Spleen (tissue), 7 donors: ENCODE data around the gene DLG2.

Source experiments
- POLR2A ChIP-seq, 3 donors: fragments of 450-650 bp; IDR thresholded peaks; one replicate each; pipeline ENCODE4 v1.5.1; 2017; ENCODE audit warnings: antibody characterized with exemption in 3 of 3, mild to moderate bottlenecking in 1 of 3
- TF ChIP-seq, protein P1 (sequence below), 11 experiments: fragments of 200-600 bp in 7 of 11; fragments of 450-650 bp in 4 of 11; sonication (generic) in 4 of 11; IDR thresholded peaks in 8 of 11; conservative IDR thresholded peaks in 3 of 11; 1 replicate in 7 of 11; 2 replicates in 4 of 11; pipeline versions ENCODE4 v1.4.0 to v1.8.0; 2016 to 2021; ENCODE audit warnings: antibody characterized with exemption in 11 of 11, inconsistent platforms in 4 of 11, mild to moderate bottlenecking in 1 of 11
- donor health status: DM: no; HTN: no; CAD: no; lungs with moderate emphysema.
- donor health status: DM: no; HTN: no; CAD: no.
- donor health status: DM: no; HTN: no; CAD: no.

- no peak for TF ChIP-seq POLR2A (IDR thresholded peaks at IDR 0.05)
- TF ChIP-seq, protein P1, sequence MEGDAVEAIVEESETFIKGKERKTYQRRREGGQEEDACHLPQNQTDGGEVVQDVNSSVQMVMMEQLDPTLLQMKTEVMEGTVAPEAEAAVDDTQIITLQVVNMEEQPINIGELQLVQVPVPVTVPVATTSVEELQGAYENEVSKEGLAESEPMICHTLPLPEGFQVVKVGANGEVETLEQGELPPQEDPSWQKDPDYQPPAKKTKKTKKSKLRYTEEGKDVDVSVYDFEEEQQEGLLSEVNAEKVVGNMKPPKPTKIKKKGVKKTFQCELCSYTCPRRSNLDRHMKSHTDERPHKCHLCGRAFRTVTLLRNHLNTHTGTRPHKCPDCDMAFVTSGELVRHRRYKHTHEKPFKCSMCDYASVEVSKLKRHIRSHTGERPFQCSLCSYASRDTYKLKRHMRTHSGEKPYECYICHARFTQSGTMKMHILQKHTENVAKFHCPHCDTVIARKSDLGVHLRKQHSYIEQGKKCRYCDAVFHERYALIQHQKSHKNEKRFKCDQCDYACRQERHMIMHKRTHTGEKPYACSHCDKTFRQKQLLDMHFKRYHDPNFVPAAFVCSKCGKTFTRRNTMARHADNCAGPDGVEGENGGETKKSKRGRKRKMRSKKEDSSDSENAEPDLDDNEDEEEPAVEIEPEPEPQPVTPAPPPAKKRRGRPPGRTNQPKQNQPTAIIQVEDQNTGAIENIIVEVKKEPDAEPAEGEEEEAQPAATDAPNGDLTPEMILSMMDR (IDR thresholded peaks at IDR 0.05 in 8 of 11, conservative IDR thresholded peaks at IDR 0.05 in 3 of 11), result no peak
Measured at GRCh38 chr11:85301895-85302678, 325.1 kb downstream of the DLG2 start.
